ENCODE data around the gene ZSCAN5B. TPM values are rescaled to one million over a fixed set of nuclear protein-coding genes. Genes with fewer than 3 reads are reported as not detected.
"Not testable (repeated sequence)": the region's sequence is repeated elsewhere in the genome, so short reads cannot be mapped to it uniquely, and the experiment has no call there.

Gene ZSCAN5B
- total and polyA plus RNA-seq, 11 donors: 0.04 TPM; not detected in 10

- 84 to 100% (median 87%) methylated on average over 2 of the region's 2 CpGs for WGBS, 4 donors
- H3K9me3 ChIP-seq: no peaks in the 10 kb centered on the region
- no peak for ATAC-seq
- H3K27ac ChIP-seq: peak overlapping the region in 1 of 12 donors; percentile 5
- no peak overlapping the region for H3K4me3 ChIP-seq
- intact Hi-C loops (cut with DNase I): loop anchor here in 2 of 10 donors (10.0 kb wide), 1 partner anchor 68 kb away; no protein-coding TSS in a partner anchor
- no peak for DNase-seq
- TF ChIP-seq, protein P1, sequence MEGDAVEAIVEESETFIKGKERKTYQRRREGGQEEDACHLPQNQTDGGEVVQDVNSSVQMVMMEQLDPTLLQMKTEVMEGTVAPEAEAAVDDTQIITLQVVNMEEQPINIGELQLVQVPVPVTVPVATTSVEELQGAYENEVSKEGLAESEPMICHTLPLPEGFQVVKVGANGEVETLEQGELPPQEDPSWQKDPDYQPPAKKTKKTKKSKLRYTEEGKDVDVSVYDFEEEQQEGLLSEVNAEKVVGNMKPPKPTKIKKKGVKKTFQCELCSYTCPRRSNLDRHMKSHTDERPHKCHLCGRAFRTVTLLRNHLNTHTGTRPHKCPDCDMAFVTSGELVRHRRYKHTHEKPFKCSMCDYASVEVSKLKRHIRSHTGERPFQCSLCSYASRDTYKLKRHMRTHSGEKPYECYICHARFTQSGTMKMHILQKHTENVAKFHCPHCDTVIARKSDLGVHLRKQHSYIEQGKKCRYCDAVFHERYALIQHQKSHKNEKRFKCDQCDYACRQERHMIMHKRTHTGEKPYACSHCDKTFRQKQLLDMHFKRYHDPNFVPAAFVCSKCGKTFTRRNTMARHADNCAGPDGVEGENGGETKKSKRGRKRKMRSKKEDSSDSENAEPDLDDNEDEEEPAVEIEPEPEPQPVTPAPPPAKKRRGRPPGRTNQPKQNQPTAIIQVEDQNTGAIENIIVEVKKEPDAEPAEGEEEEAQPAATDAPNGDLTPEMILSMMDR (IDR thresholded peaks at IDR 0.05): no peak
- TF ChIP-seq POLR2A (IDR thresholded peaks at IDR 0.05): no peak
- no peaks in the 10 kb centered on the region for H3K27me3 ChIP-seq
- H3K36me3 ChIP-seq: peaks cover 0 to 36% (median 14%) of the 10 kb centered on the region in 9 donors
- peaks cover 0 to 30% (median 11%) of the 10 kb centered on the region in 12 donors for H3K4me1 ChIP-seq
Observed at GRCh38 chr19:56152644-56153043, 44.9 kb downstream of the ZSCAN5B start.

- no peaks in the 10 kb centered on the region for H3K9me3 ChIP-seq
- H3K4me1 ChIP-seq: peaks cover 0 to 22% (median 5%) of the 10 kb centered on the region in 12 donors
- WGBS, 4 donors: 59 to 66% (median 62%) methylated on average over 11 of the region's 11 CpGs
- H3K27ac ChIP-seq: peak overlapping the region; percentile 17 to 74 (median 44)
- H3K4me3 ChIP-seq: no peak overlapping the region
- TF ChIP-seq, protein P1 (IDR thresholded peaks at IDR 0.05): no peak
- TF ChIP-seq POLR2A (IDR thresholded peaks at IDR 0.05): no peak
- no peak for DNase-seq
- intact Hi-C loops (cut with DNase I): loop anchor here in 2 of 10 donors (10.0 kb wide), 1 partner anchor 66 kb away; no protein-coding TSS in a partner anchor
- H3K27me3 ChIP-seq: no peaks in the 10 kb centered on the region
- peak; percentile 14 to 82 (median 58) for ATAC-seq
- peaks cover 0 to 43% (median 19%) of the 10 kb centered on the region in 9 donors for H3K36me3 ChIP-seq
Observed at GRCh38 chr19:56150358-56150757, 47.2 kb downstream of the ZSCAN5B start.

DNA sequence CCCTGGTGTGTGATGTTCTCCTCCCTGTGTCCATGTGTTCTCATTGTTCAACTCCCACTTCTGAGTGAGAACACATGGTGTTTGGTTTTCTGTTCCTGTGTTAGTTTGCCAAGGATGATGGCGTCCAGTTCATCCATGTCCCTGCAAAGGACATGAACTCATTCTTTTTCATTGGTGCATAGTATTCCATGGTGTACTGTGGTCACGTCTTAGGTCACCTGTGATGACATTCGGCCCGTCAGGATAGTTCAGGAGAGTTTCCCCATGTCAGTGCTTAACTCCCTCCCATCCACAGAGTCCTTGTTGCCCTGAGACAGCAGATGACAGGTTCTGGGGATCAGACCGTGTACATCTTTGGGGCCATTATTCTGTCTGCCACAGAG, 47.9 kb downstream of the ZSCAN5B start:
- no peaks in the 10 kb centered on the region for H3K9me3 ChIP-seq
- no peak for ATAC-seq
- H3K36me3 ChIP-seq: peaks cover 0 to 41% (median 18%) of the 10 kb centered on the region in 9 donors
- peak overlapping the region in 11 of 12 donors; percentile 17 to 74 (median 50) for H3K27ac ChIP-seq
- intact Hi-C loops (cut with DNase I): loop anchor here in 2 of 10 donors (10.0 kb wide), 1 partner anchor 65 kb away; no protein-coding TSS in a partner anchor
- H3K4me1 ChIP-seq: peaks cover 0 to 18% (median 5%) of the 10 kb centered on the region in 12 donors
- DNase-seq: no peak
- no peak overlapping the region for H3K4me3 ChIP-seq
- no peaks in the 10 kb centered on the region for H3K27me3 ChIP-seq
- TF ChIP-seq, protein P1 (IDR thresholded peaks at IDR 0.05): no peak
- no peak for TF ChIP-seq POLR2A (IDR thresholded peaks at IDR 0.05)
- 92 to 98% (median 96%) methylated on average over 5 of the region's 5 CpGs for WGBS, 4 donors

GRCh38 chr19:56148955-56149655, 48.5 kb downstream of the ZSCAN5B start:
- Histone ChIP-seq H3K4me1 (peaks cover 0 to 18% (median 5%) of the 10 kb centered on the region in 12 donors), H3K36me3 (peaks cover 0 to 37% (median 17%) of the 10 kb centered on the region in 9 donors), H3K27ac (peak overlapping the region in 3 of 12 donors; percentile 18 to 74 (median 61))
- ATAC-seq; intact Hi-C loops (cut with DNase I); H3K27me3 ChIP-seq; H3K9me3 ChIP-seq; DNase-seq; H3K4me3 ChIP-seq: not testable (repeated sequence)
- WGBS, 4 donors: 96 to 98% (median 97%) methylated on average over 12 of the region's 12 CpGs

Measured in heart left ventricle (tissue), 16 donors.